Liver (tissue), 9 donors: ENCODE data around the gene FBXW7. TPM values are rescaled to one million over a fixed set of nuclear protein-coding genes. Genes with fewer than 3 reads are reported as not detected.

Source experiments
- DNase-seq: peaks from one replicate; pipeline ENCODE4 v3.0.0-alpha.2; 2017; ENCODE audit warnings: low spot score
- H3K27ac ChIP-seq, 2 donors: one replicate each; pipeline ENCODE4 v1.7.0; 2013; ENCODE audit warnings: inconsistent platforms in 2 of 2, low read length in 2 of 2, control low read depth in 1 of 2, low read depth in 1 of 2, mild to moderate bottlenecking in 1 of 2
- H3K27me3 ChIP-seq, 4 donors: one replicate each; pipeline versions ENCODE4 v1.6.1 to v1.7.0; 2013; ENCODE audit warnings: low read length in 3 of 4, inconsistent platforms in 1 of 4, mild to moderate bottlenecking in 1 of 4, moderate library complexity in 1 of 4; ENCODE audit not compliant: control insufficient read depth in 4 of 4, insufficient read depth in 4 of 4
- H3K36me3 ChIP-seq, 4 donors: one replicate each; pipeline versions ENCODE4 v1.6.1 to v1.7.0; 2013; ENCODE audit warnings: low read length in 3 of 4, mild to moderate bottlenecking in 3 of 4, low read depth in 1 of 4, moderate library complexity in 1 of 4; ENCODE audit not compliant: control insufficient read depth in 4 of 4, insufficient read depth in 3 of 4
- H3K4me1 ChIP-seq, 4 donors: one replicate each; pipeline versions ENCODE4 v1.6.1 to v1.7.0; 2013; ENCODE audit warnings: low read length in 3 of 4, mild to moderate bottlenecking in 3 of 4, moderate library complexity in 1 of 4; ENCODE audit not compliant: control insufficient read depth in 4 of 4, insufficient read depth in 4 of 4
- H3K4me3 ChIP-seq, 3 donors: one replicate each; pipeline versions ENCODE4 v1.6.1 to v1.7.0; 2013; ENCODE audit warnings: low read length in 3 of 3, control low read depth in 1 of 3, low read depth in 1 of 3, mild to moderate bottlenecking in 1 of 3
- H3K9ac ChIP-seq, 2 donors: one replicate each; pipeline ENCODE4 v1.7.0; 2013; ENCODE audit warnings: low read length in 2 of 2, mild to moderate bottlenecking in 2 of 2, moderate library complexity in 2 of 2, control low read depth in 1 of 2, low read depth in 1 of 2
- H3K9me3 ChIP-seq, 4 donors: one replicate each; pipeline versions ENCODE4 v1.6.1 to v1.7.0; 2013; ENCODE audit warnings: low read length in 3 of 4; ENCODE audit not compliant: control insufficient read depth in 4 of 4
- EGR1 ChIP-seq, 2 donors: IDR thresholded peaks; 2 replicates each; pipeline ENCODE4 v1.6.1; 2016 to 2018; ENCODE audit warnings: antibody characterized with exemption in 2 of 2, low read depth in 2 of 2
- FOXA1 ChIP-seq: IDR thresholded peaks from 2 replicates; pipeline ENCODE4 v1.6.1; 2016; ENCODE audit warnings: antibody characterized with exemption
- FOXA2 ChIP-seq: IDR thresholded peaks from 2 replicates; pipeline ENCODE4 v1.6.1; 2016; ENCODE audit warnings: antibody characterized with exemption
- GABPA ChIP-seq, 2 donors: IDR thresholded peaks in 1 of 2; conservative IDR thresholded peaks in 1 of 2; 2 replicates each; pipeline ENCODE4 v1.6.1; 2016; ENCODE audit warnings: antibody characterized with exemption in 2 of 2, mild to moderate bottlenecking in 1 of 2, moderate library complexity in 1 of 2
- HNF4A ChIP-seq, 2 donors: conservative IDR thresholded peaks; 2 replicates each; pipeline ENCODE4 v1.6.1; 2016; ENCODE audit warnings: antibody characterized with exemption in 2 of 2, mild to moderate bottlenecking in 2 of 2
- HNF4G ChIP-seq: IDR thresholded peaks from 2 replicates; pipeline ENCODE4 v1.6.1; 2016; ENCODE audit warnings: antibody characterized with exemption
- JUND ChIP-seq, 2 donors: IDR thresholded peaks; 2 replicates each; pipeline ENCODE4 v1.6.1; 2016; ENCODE audit warnings: antibody characterized with exemption in 2 of 2
- NR2F2 ChIP-seq: IDR thresholded peaks from 2 replicates; pipeline ENCODE4 v1.6.1; 2016; ENCODE audit warnings: antibody characterized with exemption
- RAD21 ChIP-seq, 2 donors: IDR thresholded peaks; 2 replicates each; pipeline ENCODE4 v1.6.1; 2016; ENCODE audit warnings: antibody characterized with exemption in 2 of 2, mild to moderate bottlenecking in 2 of 2
- RXRA ChIP-seq, 2 donors: IDR thresholded peaks; 2 replicates each; pipeline ENCODE4 v1.6.1; 2017 to 2018; ENCODE audit warnings: antibody characterized with exemption in 2 of 2, mild to moderate bottlenecking in 1 of 2
- SP1 ChIP-seq: IDR thresholded peaks from 2 replicates; pipeline ENCODE4 v1.6.1; 2018; ENCODE audit warnings: antibody characterized with exemption, mild to moderate bottlenecking
- TAF1 ChIP-seq: conservative IDR thresholded peaks from 2 replicates; pipeline ENCODE4 v1.6.1; 2016; ENCODE audit warnings: antibody characterized with exemption, mild to moderate bottlenecking
- YY1 ChIP-seq: IDR thresholded peaks from 2 replicates; pipeline ENCODE4 v1.6.1; 2016; ENCODE audit warnings: antibody characterized with exemption, mild to moderate bottlenecking
- WGBS: extraction: QIAGEN DNeasy Blood & Tissue Kit; methylation state at CpG from one replicate; pipeline ENCODE4 v1.1.7; 2013; 5-methylcytosine and 5-hydroxymethylcytosine counted together
- polyA plus RNA-seq, 2 donors: library from polyadenylated mRNA; stranded (reverse) in 1 of 2; unstranded in 1 of 2; fragments of 200-250 nt in 1 of 2; fragments of >200 nt in 1 of 2; fragmentation: Nextera tagmentation in 1 of 2; extraction: Ambion mirVana in 1 of 2; gene quantifications; one replicate each; pipeline versions ENCODE4 v1.2.1 to v1.2.3, GENCODE V29; 2013 to 2015
- total RNA-seq, 2 donors: library from RNA; depleted of rRNA; stranded (reverse); fragments of >200 nt; gene quantifications; one replicate each; pipeline ENCODE4 v1.2.3, GENCODE V29; 2014
- TF ChIP-seq, protein P1 (sequence below): IDR thresholded peaks from 2 replicates; pipeline ENCODE4 v1.6.1; 2016; ENCODE audit warnings: antibody characterized with exemption
- TF ChIP-seq, protein P2 (sequence below): fragments of 150-350 bp; IDR thresholded peaks from 2 replicates; pipeline ENCODE4 v1.5.1; 2017; ENCODE audit warnings: improper control_type of control experiment, low read depth, low read length; ENCODE audit not compliant: missing input control
- TF ChIP-seq, protein P3 (sequence below): IDR thresholded peaks from 2 replicates; pipeline ENCODE4 v1.6.1; 2016; ENCODE audit warnings: antibody characterized with exemption
- TF ChIP-seq, protein P4 (sequence below): IDR thresholded peaks from 2 replicates; pipeline ENCODE4 v1.6.1; 2016; ENCODE audit warnings: antibody characterized with exemption
- TF ChIP-seq, protein P5 (sequence below): IDR thresholded peaks from 2 replicates; pipeline ENCODE4 v1.6.1; 2016; ENCODE audit warnings: antibody characterized with exemption, mild to moderate bottlenecking
- donor health status: healthy.
- donor health status: healthy.
- donor health status: healthy.
- donor health status: healthy.
- donor health status: healthy.

FBXW7 gene
- total and polyA plus RNA-seq, 4 donors: 4.0 to 56.9 (median 16.1) TPM

DNA sequence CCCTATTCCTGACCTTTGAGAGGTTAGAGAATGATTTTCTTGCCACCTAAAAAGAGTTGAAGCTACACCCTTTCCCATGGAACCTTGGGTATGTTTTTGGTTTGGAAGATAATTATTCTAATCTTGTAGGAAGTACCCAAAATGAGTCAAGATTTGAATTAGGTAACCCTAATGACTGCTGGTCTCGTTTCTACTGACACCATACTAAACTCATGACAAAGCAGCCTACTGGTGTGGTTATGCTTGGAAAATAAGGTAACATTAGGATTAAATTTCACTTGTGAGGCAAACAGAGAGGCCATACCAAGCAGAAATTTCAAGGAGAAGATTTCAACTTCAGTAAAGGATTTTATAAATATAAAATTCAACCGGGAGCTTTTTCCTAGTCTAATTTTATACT is 107.9 kb downstream of the FBXW7 start:
- H3K4me3 ChIP-seq: no peak overlapping the region
- WGBS: 92% methylated on average over 2 of the region's 2 CpGs

DNA sequence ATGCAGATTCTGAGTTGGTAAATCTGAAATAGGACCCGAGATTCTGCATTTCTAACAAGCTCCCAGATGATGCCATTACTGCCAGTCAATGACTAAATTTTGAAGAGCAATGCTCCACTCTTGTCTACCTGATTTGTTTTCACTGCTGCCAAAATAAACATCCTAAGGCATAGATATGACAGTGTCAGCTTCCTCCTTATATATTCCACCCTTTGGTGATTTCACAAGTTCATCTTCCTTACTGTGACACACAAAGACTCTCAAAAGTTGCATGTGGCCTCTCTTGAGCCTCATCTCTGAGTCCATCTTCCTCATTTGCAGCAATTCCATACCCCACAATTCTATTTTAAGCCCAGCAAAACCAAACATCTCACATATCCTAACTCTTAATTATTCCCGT is 110.9 kb downstream of the FBXW7 start:
- WGBS: 88% methylated on average over 2 of the region's 2 CpGs
- no peaks in the 10 kb centered on the region for H3K4me1 ChIP-seq
- no peaks in the 10 kb centered on the region for H3K36me3 ChIP-seq
- DNase-seq: no peak
- no peaks in the 10 kb centered on the region for H3K9me3 ChIP-seq
- H3K27me3 ChIP-seq: no peaks in the 10 kb centered on the region
- H3K27ac ChIP-seq: no peak overlapping the region
- no peak overlapping the region for H3K9ac ChIP-seq
- H3K4me3 ChIP-seq: no peak overlapping the region
- TF ChIP-seq, protein P1, sequence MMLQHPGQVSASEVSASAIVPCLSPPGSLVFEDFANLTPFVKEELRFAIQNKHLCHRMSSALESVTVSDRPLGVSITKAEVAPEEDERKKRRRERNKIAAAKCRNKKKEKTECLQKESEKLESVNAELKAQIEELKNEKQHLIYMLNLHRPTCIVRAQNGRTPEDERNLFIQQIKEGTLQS: no peak
- TF ChIP-seq JUND (IDR thresholded peaks at IDR 0.05): no peak

More for the DNA sequence above, 107.9 kb downstream of the FBXW7 start:
- Histone ChIP-seq H3K4me1 (no peaks in the 10 kb centered on the region), H3K36me3 (no peaks in the 10 kb centered on the region), H3K9ac (no peak overlapping the region), H3K9me3 (no peaks in the 10 kb centered on the region), H3K27ac (no peak overlapping the region), H3K27me3 (no peaks in the 10 kb centered on the region)
- TF ChIP-seq, protein P2, sequence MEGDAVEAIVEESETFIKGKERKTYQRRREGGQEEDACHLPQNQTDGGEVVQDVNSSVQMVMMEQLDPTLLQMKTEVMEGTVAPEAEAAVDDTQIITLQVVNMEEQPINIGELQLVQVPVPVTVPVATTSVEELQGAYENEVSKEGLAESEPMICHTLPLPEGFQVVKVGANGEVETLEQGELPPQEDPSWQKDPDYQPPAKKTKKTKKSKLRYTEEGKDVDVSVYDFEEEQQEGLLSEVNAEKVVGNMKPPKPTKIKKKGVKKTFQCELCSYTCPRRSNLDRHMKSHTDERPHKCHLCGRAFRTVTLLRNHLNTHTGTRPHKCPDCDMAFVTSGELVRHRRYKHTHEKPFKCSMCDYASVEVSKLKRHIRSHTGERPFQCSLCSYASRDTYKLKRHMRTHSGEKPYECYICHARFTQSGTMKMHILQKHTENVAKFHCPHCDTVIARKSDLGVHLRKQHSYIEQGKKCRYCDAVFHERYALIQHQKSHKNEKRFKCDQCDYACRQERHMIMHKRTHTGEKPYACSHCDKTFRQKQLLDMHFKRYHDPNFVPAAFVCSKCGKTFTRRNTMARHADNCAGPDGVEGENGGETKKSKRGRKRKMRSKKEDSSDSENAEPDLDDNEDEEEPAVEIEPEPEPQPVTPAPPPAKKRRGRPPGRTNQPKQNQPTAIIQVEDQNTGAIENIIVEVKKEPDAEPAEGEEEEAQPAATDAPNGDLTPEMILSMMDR: no peak
- no peak for TF ChIP-seq TAF1
- no peak for TF ChIP-seq FOXA1
- no peak for TF ChIP-seq HNF4A (conservative IDR thresholded peaks at IDR 0.05)
- TF ChIP-seq YY1: no peak
- TF ChIP-seq, protein P3, sequence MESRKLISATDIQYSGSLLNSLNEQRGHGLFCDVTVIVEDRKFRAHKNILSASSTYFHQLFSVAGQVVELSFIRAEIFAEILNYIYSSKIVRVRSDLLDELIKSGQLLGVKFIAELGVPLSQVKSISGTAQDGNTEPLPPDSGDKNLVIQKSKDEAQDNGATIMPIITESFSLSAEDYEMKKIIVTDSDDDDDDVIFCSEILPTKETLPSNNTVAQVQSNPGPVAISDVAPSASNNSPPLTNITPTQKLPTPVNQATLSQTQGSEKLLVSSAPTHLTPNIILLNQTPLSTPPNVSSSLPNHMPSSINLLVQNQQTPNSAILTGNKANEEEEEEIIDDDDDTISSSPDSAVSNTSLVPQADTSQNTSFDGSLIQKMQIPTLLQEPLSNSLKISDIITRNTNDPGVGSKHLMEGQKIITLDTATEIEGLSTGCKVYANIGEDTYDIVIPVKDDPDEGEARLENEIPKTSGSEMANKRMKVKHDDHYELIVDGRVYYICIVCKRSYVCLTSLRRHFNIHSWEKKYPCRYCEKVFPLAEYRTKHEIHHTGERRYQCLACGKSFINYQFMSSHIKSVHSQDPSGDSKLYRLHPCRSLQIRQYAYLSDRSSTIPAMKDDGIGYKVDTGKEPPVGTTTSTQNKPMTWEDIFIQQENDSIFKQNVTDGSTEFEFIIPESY: no peak
- no peak for TF ChIP-seq HNF4G
- TF ChIP-seq JUND (IDR thresholded peaks at IDR 0.05): no peak
- TF ChIP-seq, protein P1: no peak
- TF ChIP-seq EGR1 (IDR thresholded peaks at IDR 0.05; ENCODE audit: low read depth in 2 of 2): no peak
- TF ChIP-seq SP1: no peak
- no peak for TF ChIP-seq RXRA (IDR thresholded peaks at IDR 0.05)
- TF ChIP-seq, protein P4, sequence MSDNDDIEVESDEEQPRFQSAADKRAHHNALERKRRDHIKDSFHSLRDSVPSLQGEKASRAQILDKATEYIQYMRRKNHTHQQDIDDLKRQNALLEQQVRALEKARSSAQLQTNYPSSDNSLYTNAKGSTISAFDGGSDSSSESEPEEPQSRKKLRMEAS: no peak
- no peak for TF ChIP-seq FOXA2
- TF ChIP-seq NR2F2: no peak
- TF ChIP-seq GABPA (IDR thresholded peaks at IDR 0.05 in 1 of 2, conservative IDR thresholded peaks at IDR 0.05 in 1 of 2): no peak
- TF ChIP-seq, protein P5, sequence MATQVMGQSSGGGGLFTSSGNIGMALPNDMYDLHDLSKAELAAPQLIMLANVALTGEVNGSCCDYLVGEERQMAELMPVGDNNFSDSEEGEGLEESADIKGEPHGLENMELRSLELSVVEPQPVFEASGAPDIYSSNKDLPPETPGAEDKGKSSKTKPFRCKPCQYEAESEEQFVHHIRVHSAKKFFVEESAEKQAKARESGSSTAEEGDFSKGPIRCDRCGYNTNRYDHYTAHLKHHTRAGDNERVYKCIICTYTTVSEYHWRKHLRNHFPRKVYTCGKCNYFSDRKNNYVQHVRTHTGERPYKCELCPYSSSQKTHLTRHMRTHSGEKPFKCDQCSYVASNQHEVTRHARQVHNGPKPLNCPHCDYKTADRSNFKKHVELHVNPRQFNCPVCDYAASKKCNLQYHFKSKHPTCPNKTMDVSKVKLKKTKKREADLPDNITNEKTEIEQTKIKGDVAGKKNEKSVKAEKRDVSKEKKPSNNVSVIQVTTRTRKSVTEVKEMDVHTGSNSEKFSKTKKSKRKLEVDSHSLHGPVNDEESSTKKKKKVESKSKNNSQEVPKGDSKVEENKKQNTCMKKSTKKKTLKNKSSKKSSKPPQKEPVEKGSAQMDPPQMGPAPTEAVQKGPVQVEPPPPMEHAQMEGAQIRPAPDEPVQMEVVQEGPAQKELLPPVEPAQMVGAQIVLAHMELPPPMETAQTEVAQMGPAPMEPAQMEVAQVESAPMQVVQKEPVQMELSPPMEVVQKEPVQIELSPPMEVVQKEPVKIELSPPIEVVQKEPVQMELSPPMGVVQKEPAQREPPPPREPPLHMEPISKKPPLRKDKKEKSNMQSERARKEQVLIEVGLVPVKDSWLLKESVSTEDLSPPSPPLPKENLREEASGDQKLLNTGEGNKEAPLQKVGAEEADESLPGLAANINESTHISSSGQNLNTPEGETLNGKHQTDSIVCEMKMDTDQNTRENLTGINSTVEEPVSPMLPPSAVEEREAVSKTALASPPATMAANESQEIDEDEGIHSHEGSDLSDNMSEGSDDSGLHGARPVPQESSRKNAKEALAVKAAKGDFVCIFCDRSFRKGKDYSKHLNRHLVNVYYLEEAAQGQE: no peak
- TF ChIP-seq RAD21 (IDR thresholded peaks at IDR 0.05): no peak
- no peak for DNase-seq
